NT2/D1 (cell line): ENCODE data around the gene ZFYVE16.
"Not testable (repeated sequence)": the region's sequence is repeated elsewhere in the genome, so short reads cannot be mapped to it uniquely, and the experiment has no call there.

ENCODE experiments used
- DNase-seq: peaks from one replicate; pipeline ENCODE4 v3.0.0-alpha.2; 2011; ENCODE audit warnings: low read depth, low spot score
- H3K27me3 ChIP-seq: 2 replicates; pipeline ENCODE4 v1.6.0; 2011; ENCODE audit warnings: mild to moderate bottlenecking; ENCODE audit not compliant: insufficient read length, insufficient read depth
- H3K36me3 ChIP-seq: 2 replicates; pipeline ENCODE4 v1.6.1; 2011; ENCODE audit warnings: mild to moderate bottlenecking, low read length, mixed read lengths; ENCODE audit not compliant: insufficient read depth, insufficient read length
- H3K4me1 ChIP-seq: 2 replicates; pipeline ENCODE4 v1.5.1; 2011; ENCODE audit not compliant: insufficient read depth, insufficient read length
- H3K4me3 ChIP-seq: 2 replicates; pipeline ENCODE4 v1.5.1; 2011; ENCODE audit warnings: low read depth; ENCODE audit not compliant: insufficient read length
- H3K9ac ChIP-seq: 2 replicates; pipeline ENCODE4 v1.6.0; 2011; ENCODE audit warnings: low read depth; ENCODE audit not compliant: insufficient read length
- H3K9me3 ChIP-seq: 2 replicates; pipeline ENCODE4 v1.5.1; 2011; ENCODE audit warnings: mild to moderate bottlenecking, low read length; ENCODE audit not compliant: insufficient read depth
- SUZ12 ChIP-seq: IDR thresholded peaks from 2 replicates; pipeline ENCODE4 v1.6.1; 2011; ENCODE audit not compliant: insufficient read length, insufficient read depth; ENCODE audit errors: extremely low read depth
- YY1 ChIP-seq: IDR thresholded peaks from 2 replicates; pipeline ENCODE4 v1.6.1; 2011; ENCODE audit not compliant: insufficient read length, insufficient read depth
- ZNF274 ChIP-seq: IDR thresholded peaks from 2 replicates; pipeline ENCODE4 v1.6.1; 2011; ENCODE audit warnings: mild to moderate bottlenecking, low read depth, low read length

Gene ZFYVE16

GRCh38 chr5:80411589-80412219, 3.8 kb downstream of the ZFYVE16 start:
- no peak overlapping the region for H3K9ac ChIP-seq
- H3K27me3 ChIP-seq, result no peaks in the 10 kb centered on the region
- TF ChIP-seq ZNF274, result no peak
- no peak for TF ChIP-seq YY1
- TF ChIP-seq SUZ12, result no peak
- H3K36me3 ChIP-seq, result peaks cover 17% of the 10 kb centered on the region
- no peaks in the 10 kb centered on the region for H3K9me3 ChIP-seq
- no peaks in the 10 kb centered on the region for H3K4me1 ChIP-seq
- DNase-seq, result no peak
- no peak overlapping the region for H3K4me3 ChIP-seq

GRCh38 chr5:80414113-80414512, 6.2 kb downstream of the ZFYVE16 start:
- Histone ChIP-seq H3K4me1 (no peaks in the 10 kb centered on the region), H3K27me3 (no peaks in the 10 kb centered on the region), H3K9ac (no peak overlapping the region), H3K36me3 (peaks cover 20% of the 10 kb centered on the region), H3K4me3 (no peak overlapping the region), H3K9me3 (no peaks in the 10 kb centered on the region)
- no peak for TF ChIP-seq YY1
- no peak for TF ChIP-seq ZNF274
- TF ChIP-seq SUZ12, result no peak
- DNase-seq, result no peak

- no peak for TF ChIP-seq SUZ12
- H3K36me3 ChIP-seq, result peaks cover 9% of the 10 kb centered on the region
Observed at GRCh38 chr5:80417973-80418372, 10.1 kb downstream of the ZFYVE16 start.

GRCh38 chr5:80424365-80424764, 16.5 kb downstream of the ZFYVE16 start:
- not testable (repeated sequence) for H3K4me3 ChIP-seq, H3K9me3 ChIP-seq, DNase-seq, H3K36me3 ChIP-seq, H3K27me3 ChIP-seq, H3K4me1 ChIP-seq, H3K9ac ChIP-seq

More at GRCh38 chr5:80417973-80418372, 10.1 kb downstream of the ZFYVE16 start:
- H3K4me1 ChIP-seq, result no peaks in the 10 kb centered on the region
- H3K4me3 ChIP-seq, result no peak overlapping the region
- no peak for DNase-seq
- H3K9ac ChIP-seq, result no peak overlapping the region
- H3K9me3 ChIP-seq, result no peaks in the 10 kb centered on the region
- H3K27me3 ChIP-seq, result no peaks in the 10 kb centered on the region

- Histone ChIP-seq H3K9ac (no peak overlapping the region), H3K9me3 (no peaks in the 10 kb centered on the region), H3K4me3 (no peak overlapping the region), H3K36me3 (peaks cover 30% of the 10 kb centered on the region), H3K4me1 (no peaks in the 10 kb centered on the region), H3K27me3 (no peaks in the 10 kb centered on the region)
- DNase-seq, result no peak
- no peak for TF ChIP-seq ZNF274
- TF ChIP-seq YY1, result no peak
- no peak for TF ChIP-seq SUZ12
Observed at GRCh38 chr5:80435476-80435875, 27.6 kb downstream of the ZFYVE16 start.

- peaks cover 37% of the 10 kb centered on the region for H3K36me3 ChIP-seq
- H3K9ac ChIP-seq, result no peak overlapping the region
- DNase-seq, result no peak
- no peaks in the 10 kb centered on the region for H3K9me3 ChIP-seq
- no peak overlapping the region for H3K4me3 ChIP-seq
- TF ChIP-seq SUZ12 (no peak), ZNF274 (no peak), YY1 (no peak)
- H3K4me1 ChIP-seq, result no peaks in the 10 kb centered on the region
- no peaks in the 10 kb centered on the region for H3K27me3 ChIP-seq
Observed at GRCh38 chr5:80437326-80437725, 29.5 kb downstream of the ZFYVE16 start.

- Histone ChIP-seq H3K4me3 (no peak overlapping the region), H3K9ac (no peak overlapping the region), H3K36me3 (peaks cover 47% of the 10 kb centered on the region), H3K9me3 (no peaks in the 10 kb centered on the region), H3K4me1 (no peaks in the 10 kb centered on the region), H3K27me3 (no peaks in the 10 kb centered on the region)
- TF ChIP-seq SUZ12 (no peak), ZNF274 (no peak), YY1 (no peak)
- no peak for DNase-seq
Observed at GRCh38 chr5:80438739-80439138, 30.9 kb downstream of the ZFYVE16 start.

GRCh38 chr5:80439213-80439612, 31.3 kb downstream of the ZFYVE16 start:
- Histone ChIP-seq H3K36me3 (peaks cover 51% of the 10 kb centered on the region), H3K27me3 (no peaks in the 10 kb centered on the region), H3K9me3 (no peaks in the 10 kb centered on the region), H3K9ac (no peak overlapping the region), H3K4me3 (no peak overlapping the region), H3K4me1 (no peaks in the 10 kb centered on the region)
- DNase-seq, result no peak
- no peak for TF ChIP-seq ZNF274
- no peak for TF ChIP-seq SUZ12
- no peak for TF ChIP-seq YY1
